ENCODE results near the gene PDCD1LG2. TPM values are rescaled to one million over a fixed set of nuclear protein-coding genes. Genes with fewer than 3 reads are reported as not detected.

The PDCD1LG2 gene
- total and polyA plus RNA-seq, 2 of the 8 experiments (the other 6 are each of a cell fraction or from before 2014, with no cell fraction given), result not detected

- no peak overlapping the region for H2BK120ac ChIP-seq (replicated peaks; ENCODE audit: low read depth, low read length)
- no peaks in the 10 kb centered on the region for H3K23me2 ChIP-seq (ENCODE audit: low read depth, low read length)
- H2BK15ac ChIP-seq (ENCODE audit: low read length), result no peak overlapping the region
- no peak overlapping the region for H3K14ac ChIP-seq (ENCODE audit: insufficient read length)
- WGBS, 2 experiments (ENCODE audit: extremely low coverage in 1 of 2, insufficient coverage in 1 of 2, insufficient read length in 1 of 2, insufficient replicate concordance in 2 of 2, low coverage in 1 of 2, low lambda C conversion rate in 2 of 2, missing lambda C conversion rate in 1 of 2), result 83% methylated on average over 2 of the region's 2 CpGs; no CpG with 5 or more reads in 1 of the 2 experiments
- no peak overlapping the region for H2BK12ac ChIP-seq (ENCODE audit: low read depth, low read length)
- no peak overlapping the region for H4K5ac ChIP-seq (ENCODE audit: insufficient read length, low read depth, low read length)
- no peak overlapping the region for H3K23ac ChIP-seq (ENCODE audit: insufficient read length)
- H3K4me2 ChIP-seq (ENCODE audit: insufficient read depth in 1 of 2, low read depth in 2 of 2, low read length in 2 of 2), result no peak overlapping the region
- no peaks in the 10 kb centered on the region for H3K27me3 ChIP-seq (replicated peaks in 1 of 4; ENCODE audit: control insufficient read depth in 3 of 4, extremely low read depth in 1 of 4, insufficient read depth in 3 of 4, low read length in 3 of 4)
- H3K27ac ChIP-seq (ENCODE audit: low read depth, low read length), result no peak overlapping the region
- H3K9ac ChIP-seq (replicated peaks in 1 of 4; ENCODE audit: extremely low read depth in 1 of 4, low read depth in 3 of 4, low read length in 3 of 4), result no peak overlapping the region
- no peak overlapping the region for H2AK5ac ChIP-seq (ENCODE audit: low read depth, low read length)
- no peak overlapping the region for H2BK5ac ChIP-seq (ENCODE audit: low read depth, low read length)
- H2BK20ac ChIP-seq (ENCODE audit: low read length), result no peak overlapping the region
- no peak overlapping the region for H3K56ac ChIP-seq (replicated peaks; ENCODE audit: insufficient read length, low read depth, low read length)
- H3K4ac ChIP-seq (replicated peaks; ENCODE audit: insufficient read length, low read depth, low read length), result no peak overlapping the region
- no peak for FAIRE-seq
- no peak for DNase-seq (ENCODE audit: low read depth in 1 of 2, low spot score in 2 of 2)
- no peaks in the 10 kb centered on the region for H4K20me1 ChIP-seq (replicated peaks in 1 of 2; ENCODE audit: control insufficient read depth in 1 of 2, insufficient read depth in 2 of 2, low read length in 2 of 2)
- POLR2A ChIA-PET (ENCODE audit: partially characterized antibody), result interaction anchor here (0.9 kb wide), 1 partner anchor 10 kb away, joined by 3 read pairs; no protein-coding TSS in a partner anchor
- H4K8ac ChIP-seq (ENCODE audit: extremely low read depth, insufficient read depth, low read length), result no peak overlapping the region
- no peaks in the 10 kb centered on the region for H3K4me1 ChIP-seq (replicated peaks in 1 of 4; ENCODE audit: control insufficient read depth in 3 of 4, insufficient read depth in 4 of 4, low read length in 3 of 4)
- H3K18ac ChIP-seq (ENCODE audit: extremely low read depth, low read length), result no peak overlapping the region
- H3K4me3 ChIP-seq (ENCODE audit: extremely low read depth in 1 of 4, insufficient read depth in 2 of 4, low read depth in 3 of 4, low read length in 4 of 4), result no peak overlapping the region
- no peaks in the 10 kb centered on the region for H3K9me3 ChIP-seq (ENCODE audit: insufficient read depth in 2 of 2, low read depth in 1 of 2, low read length in 1 of 2)
- TF ChIP-seq MAX (IDR thresholded peaks at IDR 0.05) (no peak), SIX5 (IDR thresholded peaks at IDR 0.05; ENCODE audit: low read depth, low read length) (no peak), RNF2 (IDR thresholded peaks at IDR 0.05; ENCODE audit: borderline replicate concordance, low read depth, low read length, missing control alignments, poor library complexity, severe bottlenecking) (no peak), RAD21 (IDR thresholded peaks at IDR 0.05 in 1 of 2, conservative IDR thresholded peaks at IDR 0.05 in 1 of 2; ENCODE audit: low read depth in 2 of 2, low read length in 2 of 2) (peak; percentile 43 to 47; a peak in 3 of 4 replicates), CTCF (IDR thresholded peaks at IDR 0.05; ENCODE audit: control extremely low read depth in 1 of 3, insufficient read depth in 1 of 3, low read depth in 1 of 3, low read length in 3 of 3) (peak; percentile 20 to 33 (median 23); a peak in 3 of 4 replicates)
- no peaks in the 10 kb centered on the region for H3K79me2 ChIP-seq (ENCODE audit: control insufficient read depth in 1 of 2, insufficient read depth in 2 of 2, low read length in 2 of 2)
- no peaks in the 10 kb centered on the region for H3K36me3 ChIP-seq (ENCODE audit: control insufficient read depth in 2 of 4, insufficient read depth in 4 of 4, low read length in 3 of 4)
- CTCF ChIA-PET (ENCODE audit: partially characterized antibody), result interaction anchor here (0.5 to 2.2 kb wide), 9 partner anchors 8 to 1037 kb away, joined by 3 to 7 read pairs (median 4); partner anchors contain the start of gene CD274
- H2AFZ ChIP-seq (ENCODE audit: low read length), result no peak overlapping the region
- no peak overlapping the region for H4K91ac ChIP-seq (replicated peaks; ENCODE audit: insufficient read length, low read length)
- no peaks in the 10 kb centered on the region for H3K79me1 ChIP-seq (ENCODE audit: low read depth, low read length)
Measured at GRCh38 chr9:5575000-5575399, 64.7 kb downstream of the PDCD1LG2 start.
